MM.1S (cell line): ENCODE data around the gene GTPBP3.

ENCODE experiments used
- DNase-seq: peaks from one replicate; pipeline ENCODE4 v3.0.0-alpha.2; 2015
- H2AFZ ChIP-seq: fragments of 300-600 bp; sonication (generic); 2 replicates; pipeline ENCODE4 v1.6.0; 2016; ENCODE audit warnings: antibody characterized with exemption, low read length
- H3F3A ChIP-seq: fragments of 300-600 bp; sonication (generic); 2 replicates; pipeline ENCODE4 v1.6.1; 2016; ENCODE audit warnings: mild to moderate bottlenecking, antibody characterized with exemption, low read length, moderate library complexity, mixed read lengths; ENCODE audit not compliant: insufficient read depth
- H3K27ac ChIP-seq: fragments of 300-600 bp; sonication (generic); 2 replicates; pipeline ENCODE4 v1.5.1; 2016; ENCODE audit warnings: mild to moderate bottlenecking, low read length
- H3K27me3 ChIP-seq: fragments of 300-600 bp; sonication (generic); replicated peaks from 2 replicates; pipeline ENCODE4 v1.6.0; 2016; ENCODE audit warnings: low read length; ENCODE audit not compliant: insufficient read depth
- H3K36me3 ChIP-seq: fragments of 300-600 bp; sonication (generic); replicated peaks from 2 replicates; pipeline ENCODE4 v1.6.1; 2016; ENCODE audit warnings: mild to moderate bottlenecking, low read length, mixed read lengths; ENCODE audit not compliant: insufficient read depth
- H3K4me1 ChIP-seq: fragments of 300-600 bp; sonication (generic); 2 replicates; pipeline ENCODE4 v1.6.1; 2016; ENCODE audit warnings: low read length, mixed read lengths
- H3K4me2 ChIP-seq: fragments of 300-600 bp; sonication (generic); 2 replicates; pipeline ENCODE4 v1.6.0; 2016; ENCODE audit warnings: low read depth, low read length
- H3K4me3 ChIP-seq: fragments of 300-600 bp; sonication (generic); 2 replicates; pipeline ENCODE4 v1.5.1; 2016; ENCODE audit warnings: low read length, mixed read lengths
- H3K79me2 ChIP-seq: fragments of 300-600 bp; sonication (generic); 2 replicates; pipeline ENCODE4 v1.6.1; 2016; ENCODE audit warnings: mixed run types, low read length, mixed read lengths
- H3K9ac ChIP-seq: fragments of 300-600 bp; sonication (generic); 2 replicates; pipeline ENCODE4 v1.6.1; 2016; ENCODE audit warnings: low read length, mixed read lengths
- H3K9me2 ChIP-seq: fragments of 300-600 bp; sonication (generic); replicated peaks from 2 replicates; pipeline ENCODE4 v1.6.1; 2016; ENCODE audit warnings: mild to moderate bottlenecking, low read length, mixed read lengths; ENCODE audit not compliant: insufficient read depth
- H3K9me3 ChIP-seq: fragments of 300-600 bp; sonication (generic); replicated peaks from 2 replicates; pipeline ENCODE4 v1.6.1; 2016; ENCODE audit warnings: mild to moderate bottlenecking, low read length, mixed read lengths; ENCODE audit not compliant: insufficient read depth
- H4K20me1 ChIP-seq: fragments of 300-600 bp; sonication (generic); 2 replicates; pipeline ENCODE4 v1.6.1; 2016; ENCODE audit warnings: mild to moderate bottlenecking, low read length, moderate library complexity, mixed read lengths; ENCODE audit not compliant: insufficient read depth
- CTCF ChIP-seq: fragments of 300-600 bp; sonication (generic); IDR thresholded peaks from 2 replicates; pipeline ENCODE4 v1.5.1; 2016; ENCODE audit warnings: antibody characterized with exemption, low read length, mixed read lengths
- EZH2 ChIP-seq: fragments of 300-600 bp; sonication (generic); optimal IDR thresholded peaks from 2 replicates; pipeline ENCODE3; 2017; ENCODE audit warnings: low read depth, mild to moderate bottlenecking, antibody characterized with exemption, low read length, mixed read lengths
- EZH2phosphoT487 ChIP-seq: fragments of 300-600 bp; sonication (generic); IDR thresholded peaks from 2 replicates; pipeline ENCODE4 v1.6.1; 2018; ENCODE audit warnings: antibody characterized with exemption, low read length

GTPBP3 gene

GRCh38 chr19:17378271-17378670 lies 40.9 kb downstream of the GTPBP3 start:
- Histone ChIP-seq H4K20me1 (no peaks in the 10 kb centered on the region), H3K9me2 (no peaks in the 10 kb centered on the region), H3F3A (peaks cover 6% of the 10 kb centered on the region; the same call in 1 of the 2 replicates), H3K4me1 (peaks cover 26% of the 10 kb centered on the region), H3K4me3 (no peak overlapping the region), H3K9me3 (no peaks in the 10 kb centered on the region), H3K27ac (no peak overlapping the region), H3K9ac (no peak overlapping the region), H2AFZ (no peak overlapping the region), H3K27me3 (no peaks in the 10 kb centered on the region), H3K36me3 (no peaks in the 10 kb centered on the region), H3K4me2 (no peak overlapping the region), H3K79me2 (no peaks in the 10 kb centered on the region)
- no peak for DNase-seq
- TF ChIP-seq CTCF (no peak), EZH2 (no peak), EZH2phosphoT487 (no peak)

- Histone ChIP-seq H3K27ac (no peak overlapping the region), H3K9ac (no peak overlapping the region), H3K36me3 (no peaks in the 10 kb centered on the region), H3K27me3 (no peaks in the 10 kb centered on the region), H3K9me2 (no peaks in the 10 kb centered on the region), H3K79me2 (no peaks in the 10 kb centered on the region), H4K20me1 (no peaks in the 10 kb centered on the region), H3F3A (0 out of 2 replicates have a peak, but pooled peaks cover 3% of the 10 kb centered on the region), H3K4me3 (no peak overlapping the region), H3K4me2 (no peak overlapping the region), H3K9me3 (no peaks in the 10 kb centered on the region), H2AFZ (no peak overlapping the region), H3K4me1 (peaks cover 18% of the 10 kb centered on the region)
- DNase-seq = no peak
- no peak for TF ChIP-seq EZH2
- TF ChIP-seq EZH2phosphoT487 = no peak
- no peak for TF ChIP-seq CTCF
Measured at GRCh38 chr19:17379221-17379631, 41.9 kb downstream of the GTPBP3 start.

- H4K20me1 ChIP-seq = no peaks in the 10 kb centered on the region
- no peaks in the 10 kb centered on the region for H3F3A ChIP-seq
- H3K9me2 ChIP-seq = no peaks in the 10 kb centered on the region
- H3K27ac ChIP-seq = no peak overlapping the region
- no peak overlapping the region for H2AFZ ChIP-seq
- no peaks in the 10 kb centered on the region for H3K9me3 ChIP-seq
- peaks cover 7% of the 10 kb centered on the region for H3K4me1 ChIP-seq
- no peak overlapping the region for H3K9ac ChIP-seq
- H3K27me3 ChIP-seq = no peaks in the 10 kb centered on the region
- no peak overlapping the region for H3K4me2 ChIP-seq
- H3K79me2 ChIP-seq = no peaks in the 10 kb centered on the region
- no peak for TF ChIP-seq EZH2phosphoT487
- TF ChIP-seq CTCF = no peak
- TF ChIP-seq EZH2 = no peak
- H3K4me3 ChIP-seq = no peak overlapping the region
- no peak for DNase-seq
- H3K36me3 ChIP-seq = no peaks in the 10 kb centered on the region
Measured at GRCh38 chr19:17380426-17381138, 43.2 kb downstream of the GTPBP3 start.
